CMK (cell line): ENCODE results near the gene TMED8.

Experiments
- DNase-seq: peaks from one replicate; pipeline ENCODE4 v3.0.0-alpha.2; 2010; ENCODE audit warnings: low read depth

The TMED8 gene

GRCh38 chr14:77296155-77296554 lies 80.7 kb downstream of the TMED8 start:
- no peak for DNase-seq

- DNase-seq, result no peak
These were observed 86.2 kb downstream of the TMED8 start for GRCh38 chr14:77290705-77291104.

- no peak for DNase-seq
These were observed 90.3 kb downstream of the TMED8 start for GRCh38 chr14:77286576-77286975.
